ENCODE data around the gene FEN1. TPM values are rescaled to one million over a fixed set of nuclear protein-coding genes. Genes with fewer than 3 reads are reported as not detected.
A peak's percentile ranks its signal among the peaks of the same experiment; 100 is the strongest.

The FEN1 gene
- total RNA-seq, 3 donors from 2014 or later, result 7.5 to 21.8 (median 8.1) TPM

DNA sequence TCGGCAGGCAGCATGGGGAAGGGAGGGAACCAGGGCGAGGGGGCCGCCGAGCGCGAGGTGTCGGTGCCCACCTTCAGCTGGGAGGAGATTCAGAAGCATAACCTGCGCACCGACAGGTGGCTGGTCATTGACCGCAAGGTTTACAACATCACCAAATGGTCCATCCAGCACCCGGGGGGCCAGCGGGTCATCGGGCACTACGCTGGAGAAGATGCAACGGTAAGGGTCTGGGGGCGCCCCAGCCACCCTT lies 35.6 kb downstream of the FEN1 start:
- DNase-seq (no peak), ATAC-seq (no peak)
- intact Hi-C loops (cut with DNase I, micrococcal nuclease), result no loop called here
- TF ChIP-seq, protein P1, sequence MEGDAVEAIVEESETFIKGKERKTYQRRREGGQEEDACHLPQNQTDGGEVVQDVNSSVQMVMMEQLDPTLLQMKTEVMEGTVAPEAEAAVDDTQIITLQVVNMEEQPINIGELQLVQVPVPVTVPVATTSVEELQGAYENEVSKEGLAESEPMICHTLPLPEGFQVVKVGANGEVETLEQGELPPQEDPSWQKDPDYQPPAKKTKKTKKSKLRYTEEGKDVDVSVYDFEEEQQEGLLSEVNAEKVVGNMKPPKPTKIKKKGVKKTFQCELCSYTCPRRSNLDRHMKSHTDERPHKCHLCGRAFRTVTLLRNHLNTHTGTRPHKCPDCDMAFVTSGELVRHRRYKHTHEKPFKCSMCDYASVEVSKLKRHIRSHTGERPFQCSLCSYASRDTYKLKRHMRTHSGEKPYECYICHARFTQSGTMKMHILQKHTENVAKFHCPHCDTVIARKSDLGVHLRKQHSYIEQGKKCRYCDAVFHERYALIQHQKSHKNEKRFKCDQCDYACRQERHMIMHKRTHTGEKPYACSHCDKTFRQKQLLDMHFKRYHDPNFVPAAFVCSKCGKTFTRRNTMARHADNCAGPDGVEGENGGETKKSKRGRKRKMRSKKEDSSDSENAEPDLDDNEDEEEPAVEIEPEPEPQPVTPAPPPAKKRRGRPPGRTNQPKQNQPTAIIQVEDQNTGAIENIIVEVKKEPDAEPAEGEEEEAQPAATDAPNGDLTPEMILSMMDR (IDR thresholded peaks at IDR 0.05), result no peak
- H3K4me3 ChIP-seq, result no peak overlapping the region
- H3K36me3 ChIP-seq (ENCODE audit: low read depth), result no peaks in the 10 kb centered on the region
- peaks cover 9% of the 10 kb centered on the region for H3K4me1 ChIP-seq (ENCODE audit: low read depth)
- H3K9me3 ChIP-seq, result no peaks in the 10 kb centered on the region

DNA sequence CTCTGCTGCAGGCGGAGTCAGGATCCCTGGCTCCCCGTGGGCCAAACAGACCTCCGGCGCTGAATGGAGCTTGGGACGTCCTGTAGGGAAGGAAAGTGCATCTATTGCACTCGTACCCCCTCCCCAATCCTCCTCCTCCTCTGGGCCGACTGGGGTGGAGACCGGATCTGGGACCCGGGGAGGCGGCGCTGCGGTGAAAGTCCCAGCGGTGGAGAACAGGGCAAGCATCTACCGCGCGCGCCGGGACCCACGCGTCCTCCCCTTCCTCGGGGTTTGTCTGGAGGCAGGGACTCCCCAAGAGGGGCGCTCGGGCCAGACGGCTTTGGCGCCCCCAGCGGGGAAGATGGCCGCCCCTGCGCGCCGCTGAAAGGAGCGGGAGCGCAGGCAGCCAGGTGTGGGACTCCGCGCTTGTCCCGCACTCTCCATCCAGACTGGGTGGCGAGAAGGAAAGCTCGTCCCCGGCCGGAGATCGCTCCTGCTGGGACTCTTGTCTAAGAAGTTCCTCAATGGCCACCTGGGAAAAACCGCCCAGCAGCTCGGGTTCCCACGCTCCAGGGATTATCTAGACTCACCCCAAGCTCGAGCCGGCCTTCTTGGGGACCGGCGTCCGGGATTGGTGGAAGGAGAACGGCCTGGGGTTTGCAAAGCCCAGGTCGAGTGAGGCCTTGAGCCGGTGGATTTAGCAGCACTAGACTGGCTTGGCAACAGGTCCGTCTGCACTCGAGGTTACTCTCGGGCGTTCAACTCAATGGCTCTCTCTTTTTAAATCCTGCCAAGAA lies 36.1 kb downstream of the FEN1 start:
- ATAC-seq, result peak; percentile 23
- Histone ChIP-seq H3K4me3 (no peak overlapping the region), H3K36me3 (ENCODE audit: low read depth) (no peaks in the 10 kb centered on the region), H3K9me3 (no peaks in the 10 kb centered on the region), H3K4me1 (ENCODE audit: low read depth) (peaks cover 9% of the 10 kb centered on the region)
- intact Hi-C loops (cut with DNase I, micrococcal nuclease), result no loop called here
- DNase-seq, result no peak
- TF ChIP-seq, protein P1 (IDR thresholded peaks at IDR 0.05), result no peak

DNA sequence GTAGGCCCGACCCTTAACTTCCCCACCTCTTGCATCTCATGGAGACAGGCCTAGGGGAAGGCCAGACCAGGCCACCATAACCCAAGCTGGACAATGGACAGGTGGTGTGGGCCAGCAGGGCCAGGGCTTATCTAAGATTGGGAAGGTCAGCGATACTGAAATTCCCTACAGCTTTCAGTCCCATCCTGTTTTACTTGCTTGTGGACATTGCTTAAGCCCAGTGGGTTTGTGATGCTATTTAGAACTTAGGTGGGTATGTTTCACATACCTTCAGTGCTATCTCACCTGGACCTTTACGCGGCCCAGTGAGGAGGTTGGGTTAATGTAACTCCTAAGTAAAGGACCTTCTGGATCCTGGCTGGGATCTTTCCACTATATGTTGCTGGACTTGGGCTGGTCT lies 37.1 kb downstream of the FEN1 start:
- ATAC-seq (no peak), DNase-seq (no peak)
- TF ChIP-seq, protein P1 (IDR thresholded peaks at IDR 0.05), result no peak
- no peak overlapping the region for H3K4me3 ChIP-seq
- no peaks in the 10 kb centered on the region for H3K36me3 ChIP-seq (ENCODE audit: low read depth)
- no peaks in the 10 kb centered on the region for H3K9me3 ChIP-seq
- intact Hi-C loops (cut with DNase I, micrococcal nuclease), result no loop called here
- H3K4me1 ChIP-seq (ENCODE audit: low read depth), result peaks cover 9% of the 10 kb centered on the region

DNA sequence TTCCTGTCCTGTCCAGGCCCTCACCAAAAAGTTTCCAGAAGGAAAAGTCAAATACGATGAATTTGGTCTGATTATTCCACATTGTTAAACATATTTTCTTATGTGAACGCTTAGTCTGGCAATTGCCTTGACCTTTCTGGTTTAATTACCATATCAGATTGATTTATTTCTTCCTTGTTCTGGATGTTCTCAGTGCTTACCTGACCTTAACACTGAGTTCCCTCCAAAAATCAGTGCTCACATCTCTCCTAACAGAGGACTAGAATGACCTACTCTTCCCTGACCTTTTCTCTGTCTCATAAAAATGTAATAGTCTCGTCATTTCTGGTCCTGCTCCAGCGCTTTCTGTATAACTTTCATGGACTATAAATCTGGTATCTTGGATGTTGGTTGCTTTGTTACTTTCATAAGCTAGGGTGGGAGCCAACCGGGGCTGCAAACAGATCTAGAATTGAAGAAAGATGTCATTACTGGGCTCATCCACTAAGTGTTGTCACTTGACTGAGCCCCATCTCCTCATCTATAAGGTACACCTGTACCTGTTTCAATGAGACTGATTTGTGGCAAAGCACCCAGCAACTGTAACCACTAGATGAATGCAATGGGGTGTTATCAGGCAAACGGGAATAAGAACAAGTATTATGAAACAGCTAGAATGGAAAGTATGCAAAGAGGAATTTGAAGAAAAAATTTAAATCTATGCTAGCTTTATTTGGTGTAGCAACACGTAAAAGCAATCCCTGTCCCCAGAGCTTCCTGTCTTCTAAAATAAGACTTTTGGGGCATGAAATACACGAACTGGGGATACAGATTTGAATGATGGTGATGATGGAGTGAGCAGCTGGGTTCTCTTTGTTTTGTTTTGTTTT lies 37.8 kb downstream of the FEN1 start:
- TF ChIP-seq, protein P1 (IDR thresholded peaks at IDR 0.05), result no peak
- DNase-seq (no peak), ATAC-seq (no peak)
- Histone ChIP-seq H3K4me1 (ENCODE audit: low read depth) (peaks cover 9% of the 10 kb centered on the region), H3K4me3 (no peak overlapping the region), H3K9me3 (no peaks in the 10 kb centered on the region), H3K36me3 (ENCODE audit: low read depth) (no peaks in the 10 kb centered on the region)
- intact Hi-C loops (cut with DNase I, micrococcal nuclease), result no loop called here

DNA sequence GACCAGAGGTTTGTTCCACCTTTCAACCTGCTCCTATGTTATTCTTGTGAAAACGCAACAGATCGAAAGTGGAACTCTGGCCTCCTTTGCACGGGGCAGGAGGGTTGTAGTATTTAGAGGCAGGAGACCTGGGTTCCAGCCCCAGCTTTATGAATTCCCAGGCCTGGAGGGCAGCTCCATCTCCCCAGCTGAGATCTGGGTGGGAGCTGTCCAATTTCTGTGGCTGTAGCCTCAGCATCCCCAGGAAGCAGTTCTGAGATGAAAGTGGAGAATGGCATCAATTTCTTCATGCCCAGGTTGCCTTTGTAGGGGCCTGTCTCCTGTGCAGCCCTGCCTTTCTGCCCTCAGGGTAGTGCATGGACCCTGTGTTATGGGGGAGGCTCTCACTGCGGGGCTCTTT lies 39.5 kb downstream of the FEN1 start:
- ATAC-seq (no peak), DNase-seq (no peak)
- intact Hi-C loops (cut with DNase I, micrococcal nuclease), result no loop called here
- Histone ChIP-seq H3K36me3 (ENCODE audit: low read depth) (no peaks in the 10 kb centered on the region), H3K9me3 (no peaks in the 10 kb centered on the region), H3K4me1 (ENCODE audit: low read depth) (peaks cover 9% of the 10 kb centered on the region), H3K4me3 (no peak overlapping the region)
- TF ChIP-seq, protein P1 (IDR thresholded peaks at IDR 0.05), result no peak

All from mucosa of descending colon (tissue), 3 donors.